ENCODE measurements around the gene TPRG1L. TPM values are rescaled to one million over a fixed set of nuclear protein-coding genes. Genes with fewer than 3 reads are reported as not detected.
"Not testable (repeated sequence)": the region's sequence is repeated elsewhere in the genome, so short reads cannot be mapped to it uniquely, and the experiment has no call there.

The TPRG1L gene
- 9.6 and 10.7 TPM in 2 replicates for total RNA-seq (2014; rRNA removed; shearing (Covaris generic))

- DNase-seq (ENCODE audit: low read depth), result peak; percentile 93
Observed at GRCh38 chr1:3624200-3625136, at the start of gene TPRG1L. Gene TPRG1L, plus strand, starts transcription at chr1:3625015. Its CDS starts 58 bp downstream, at chr1:3625073.

GRCh38 chr1:3575515-3575914, 49.3 kb upstream of the TPRG1L start:
- DNase-seq (ENCODE audit: low read depth), result not testable (repeated sequence)

- DNase-seq (ENCODE audit: low read depth), result no peak
Observed at GRCh38 chr1:3575993-3576392, 48.8 kb upstream of the TPRG1L start.

GRCh38 chr1:3577300-3577699, 47.5 kb upstream of the TPRG1L start:
- DNase-seq (ENCODE audit: low read depth), result peak; percentile 67

- DNase-seq (ENCODE audit: low read depth), result peak; percentile 82
Observed at GRCh38 chr1:3577711-3578432, 46.9 kb upstream of the TPRG1L start.

DNA sequence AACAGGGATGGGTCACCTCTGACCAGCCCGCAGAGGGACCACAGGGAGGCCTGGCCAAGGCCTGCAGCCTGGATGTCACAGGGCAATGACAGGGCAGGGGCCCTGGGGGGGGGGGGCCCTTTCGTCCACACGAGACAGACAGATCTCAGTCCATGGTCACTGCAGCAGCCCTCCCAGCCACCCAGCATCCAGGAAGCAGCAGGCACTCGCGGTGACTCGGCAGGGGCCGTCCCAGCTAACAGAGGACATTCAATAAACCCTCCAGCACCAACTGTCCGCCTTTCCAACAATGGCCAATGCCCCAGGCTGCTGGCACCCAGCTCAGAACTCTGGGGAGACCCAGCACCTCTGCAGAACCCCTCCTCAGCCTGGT, 46.4 kb upstream of the TPRG1L start:
- DNase-seq (ENCODE audit: low read depth), result no peak

- DNase-seq (ENCODE audit: low read depth), result peak; percentile 67
Observed at GRCh38 chr1:3578906-3579305, 45.9 kb upstream of the TPRG1L start.

DNA sequence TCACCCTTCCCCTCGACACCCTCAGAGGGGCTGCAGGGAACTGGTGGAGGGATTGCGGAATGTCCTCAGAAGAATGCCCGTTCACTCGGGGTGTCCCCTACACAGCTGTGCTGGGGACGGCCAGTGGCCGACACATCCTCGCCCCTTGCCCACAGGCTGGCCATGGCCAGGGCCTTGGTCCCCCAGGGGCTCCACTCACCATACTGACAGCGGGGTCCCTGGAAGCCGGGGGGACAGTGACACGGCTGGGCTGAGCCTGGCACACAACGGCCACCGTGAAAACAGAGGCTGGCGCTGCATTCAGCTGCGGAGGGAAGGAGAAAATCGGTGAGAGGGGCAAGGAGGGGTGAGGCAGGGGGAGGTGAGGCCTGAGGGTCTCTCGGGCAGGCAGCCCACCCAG, 45.2 kb upstream of the TPRG1L start:
- DNase-seq (ENCODE audit: low read depth), result no peak

DNA sequence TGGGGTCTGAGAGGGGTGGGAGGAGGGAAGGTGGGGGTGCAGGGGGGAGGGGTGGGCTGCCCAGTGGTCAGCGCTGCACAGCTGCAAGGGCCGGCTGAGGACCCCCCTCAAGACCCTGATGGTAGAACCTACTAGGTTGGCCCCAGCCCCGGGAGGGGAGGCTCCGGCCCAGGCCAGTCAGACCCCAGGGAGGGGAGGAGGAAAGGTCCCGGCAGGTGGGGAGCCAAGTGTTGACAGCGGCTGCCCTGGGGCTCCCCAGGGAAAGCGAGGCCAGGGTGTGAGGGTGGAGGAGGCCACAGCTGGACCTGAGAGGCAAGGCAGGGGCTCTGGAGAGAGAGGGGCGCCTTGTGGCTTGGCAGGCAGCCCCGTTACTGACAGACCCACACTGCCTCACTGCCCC, 44.6 kb upstream of the TPRG1L start:
- DNase-seq (ENCODE audit: low read depth), result no peak

GRCh38 chr1:3581296-3582036, 43.3 kb upstream of the TPRG1L start:
- DNase-seq (ENCODE audit: low read depth), result peak; percentile 28

GRCh38 chr1:3583751-3584150, 41.1 kb upstream of the TPRG1L start:
- not testable (repeated sequence) for DNase-seq (ENCODE audit: low read depth)

DNA sequence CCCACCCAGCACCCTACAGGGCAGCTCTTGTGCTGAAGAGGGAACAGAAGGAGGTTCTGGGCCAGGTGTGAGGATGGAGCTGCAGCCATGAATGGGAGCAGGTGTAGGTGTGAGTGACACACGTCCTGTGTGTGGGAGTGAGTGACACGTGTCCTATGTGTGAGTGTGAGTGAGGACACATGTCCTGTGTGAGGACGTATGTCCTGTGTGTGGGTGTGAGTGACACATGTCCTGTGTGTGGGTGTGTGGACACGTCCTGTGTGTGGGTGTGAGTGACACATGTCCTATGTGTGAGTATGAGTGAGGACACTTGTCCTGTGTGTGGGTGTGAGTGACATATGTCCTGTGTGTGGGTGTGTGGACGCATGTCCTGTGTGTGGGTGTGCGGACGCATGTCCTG, 39.9 kb upstream of the TPRG1L start:
- DNase-seq (ENCODE audit: low read depth), result no peak

DNA sequence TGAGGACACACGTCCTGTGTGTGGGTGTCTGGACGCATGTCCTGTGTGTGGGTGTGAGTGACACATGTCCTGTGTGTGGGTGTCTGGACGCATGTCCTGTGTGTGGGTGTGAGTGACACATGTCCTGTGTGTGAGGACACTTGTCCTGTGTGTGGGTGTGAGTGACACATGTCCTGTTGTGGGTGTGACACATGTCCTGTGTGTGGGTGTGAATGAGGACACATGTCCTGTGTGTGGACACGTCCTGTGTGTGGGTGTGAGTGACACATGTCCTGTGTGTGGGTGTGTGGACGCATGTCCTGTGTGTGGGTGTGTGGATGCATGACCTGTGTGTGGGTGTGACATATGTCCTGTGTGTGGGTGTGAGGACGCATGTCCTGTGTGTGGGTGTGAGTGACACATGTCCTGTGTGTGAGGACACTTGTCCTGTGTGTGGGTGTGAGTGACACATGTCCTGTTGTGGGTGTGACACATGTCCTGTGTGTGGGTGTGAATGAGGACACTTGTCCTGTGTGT, 39.4 kb upstream of the TPRG1L start:
- DNase-seq (ENCODE audit: low read depth), result not testable (repeated sequence)

DNA sequence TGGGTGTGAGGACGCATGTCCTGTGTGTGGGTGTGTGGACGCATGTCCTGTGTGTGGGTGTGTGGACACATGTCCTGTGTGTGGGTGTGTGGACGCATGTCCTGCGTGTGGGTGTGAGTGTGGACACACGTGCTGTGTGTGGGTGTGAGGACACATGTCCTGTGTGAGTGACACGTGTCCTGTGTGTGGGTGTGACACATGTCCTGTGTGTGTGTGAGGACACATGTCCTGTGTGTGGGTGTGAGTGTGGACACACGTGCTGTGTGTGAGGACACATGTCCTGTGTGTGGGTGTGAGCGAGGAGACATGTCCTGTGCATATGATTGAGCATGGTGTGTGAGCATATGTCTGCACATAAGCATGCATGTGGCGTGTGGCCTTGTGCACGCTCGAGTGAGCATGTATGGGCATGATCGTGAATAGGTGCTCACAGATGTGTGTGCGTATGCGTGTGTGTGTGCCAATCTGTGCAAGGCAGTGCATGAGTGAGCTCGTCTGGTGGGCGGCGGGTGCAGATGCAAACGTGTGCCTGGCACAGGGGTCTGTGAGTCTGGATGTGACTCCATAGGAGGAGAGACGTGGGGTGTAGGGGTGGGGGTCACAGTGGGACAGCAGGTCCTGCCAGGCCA, 38.8 kb upstream of the TPRG1L start:
- DNase-seq (ENCODE audit: low read depth), result no peak

DNA sequence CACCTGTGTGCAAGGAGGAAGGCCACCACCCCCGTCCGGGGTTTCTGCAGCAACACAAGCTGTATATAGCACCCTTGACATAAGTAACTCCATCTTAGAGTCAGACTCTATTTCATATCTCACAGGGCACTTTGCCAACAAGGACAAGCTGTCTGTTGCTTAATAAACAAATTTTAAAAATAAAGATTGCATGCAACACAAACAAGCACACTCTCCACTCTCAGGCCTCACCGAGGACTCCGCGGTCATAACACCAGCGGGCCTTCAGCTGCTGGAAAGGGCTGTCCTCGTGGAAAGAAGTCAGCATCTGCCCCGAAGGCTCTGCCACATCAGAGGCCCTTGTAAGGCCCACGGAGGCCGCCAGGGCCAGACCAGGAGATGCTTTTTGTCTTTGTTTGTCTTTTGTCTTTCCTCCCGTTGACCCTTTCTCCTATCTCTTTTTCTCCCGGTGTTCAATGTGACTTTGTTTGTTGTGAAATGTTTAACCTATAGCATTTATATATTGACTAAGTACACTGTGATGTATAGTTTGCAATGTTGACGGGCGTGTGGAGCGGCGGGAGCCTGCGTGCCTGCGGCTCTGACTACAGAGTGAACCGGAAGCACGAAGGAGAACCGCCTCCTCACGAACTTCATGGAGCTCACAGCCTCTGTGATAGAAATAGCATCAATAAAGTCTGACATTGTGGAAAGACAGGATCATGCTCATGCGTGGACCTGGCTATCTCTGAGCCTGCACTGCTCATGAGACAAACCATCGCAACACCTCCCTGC, 37.6 kb upstream of the TPRG1L start:
- peak; percentile 45 for DNase-seq (ENCODE audit: low read depth)

- DNase-seq (ENCODE audit: low read depth), result no peak
Observed at GRCh38 chr1:3588395-3588794, 36.4 kb upstream of the TPRG1L start.

- DNase-seq (ENCODE audit: low read depth), result no peak
Observed at GRCh38 chr1:3590139-3590763, 34.6 kb upstream of the TPRG1L start.

DNA sequence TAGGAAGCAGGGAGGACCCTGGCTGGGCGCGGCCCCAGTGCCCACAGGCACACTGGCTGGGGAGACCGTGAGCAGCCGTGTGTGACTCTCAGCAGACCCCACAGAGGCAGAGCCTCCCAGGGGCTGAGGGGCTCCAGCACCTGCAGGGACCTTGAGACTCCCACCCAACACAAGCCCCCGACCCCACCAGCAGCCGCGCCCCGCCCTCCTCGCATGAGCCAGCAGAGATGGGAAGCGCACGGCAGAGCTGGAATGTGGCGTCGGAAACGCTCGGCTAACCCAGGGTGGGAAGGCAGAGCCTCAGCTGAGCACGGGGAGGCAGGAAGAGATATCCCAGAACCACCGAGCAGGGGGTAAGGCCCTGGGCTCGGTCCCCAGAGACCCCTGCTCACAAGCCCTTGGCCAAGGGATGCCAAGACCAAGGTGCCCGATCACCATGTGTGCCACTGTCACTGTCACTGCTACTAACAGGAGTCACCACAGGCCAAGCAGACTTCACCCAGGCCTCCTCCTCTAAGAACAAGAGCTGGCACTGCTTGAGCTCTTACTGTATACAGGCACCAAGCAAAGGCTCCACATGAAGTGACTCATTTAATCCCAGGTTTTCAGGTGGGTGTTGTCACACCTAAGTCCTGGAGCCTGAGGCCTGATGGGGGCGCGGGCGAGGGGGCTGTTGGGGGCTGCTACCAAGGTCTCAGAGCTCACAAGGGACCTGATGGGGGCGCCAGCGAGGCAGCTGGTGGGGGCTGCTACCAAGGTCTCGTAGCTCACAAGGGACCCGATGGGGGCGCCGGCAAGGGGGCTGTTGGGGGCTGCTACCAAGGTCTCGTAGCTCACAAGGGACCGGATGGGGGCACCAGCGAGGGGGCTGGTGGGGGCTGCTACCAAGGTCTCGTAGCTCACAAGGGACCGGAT, 33.6 kb upstream of the TPRG1L start:
- DNase-seq (ENCODE audit: low read depth), result no peak

- DNase-seq (ENCODE audit: low read depth), result no peak
Observed at GRCh38 chr1:3593334-3593733, 31.5 kb upstream of the TPRG1L start.

Data from RPMI7951 (cell line).